ENCODE data around the gene HECTD4. TPM values are rescaled to one million over a fixed set of nuclear protein-coding genes. Genes with fewer than 3 reads are reported as not detected.

HECTD4 gene
- total and polyA plus RNA-seq, 9 of the 15 experiments (the other 6 are each of a cell fraction or from before 2014, with no cell fraction given) = 3.5 to 33.3 (median 13.5) TPM

DNA sequence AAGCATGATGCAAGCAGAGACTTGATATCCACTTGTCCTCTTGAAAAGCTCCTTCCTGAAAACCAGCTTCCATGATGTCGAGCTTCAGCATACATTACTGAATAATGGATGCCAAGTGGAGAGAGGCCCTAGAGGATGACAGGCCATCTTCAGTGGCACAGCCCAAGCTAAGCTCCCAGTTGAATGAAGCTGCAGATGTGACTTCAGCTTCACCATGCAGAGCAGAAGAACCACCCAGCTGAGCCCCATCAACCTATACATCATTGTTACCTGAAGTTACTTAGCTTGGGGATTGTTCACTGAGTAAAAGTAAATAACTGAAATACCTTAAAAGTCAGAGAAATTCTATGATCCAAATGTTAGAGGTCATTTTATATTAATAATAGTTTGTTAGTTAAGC lies 93.6 kb downstream of the HECTD4 start (continued):
- TF ChIP-seq, protein P1, sequence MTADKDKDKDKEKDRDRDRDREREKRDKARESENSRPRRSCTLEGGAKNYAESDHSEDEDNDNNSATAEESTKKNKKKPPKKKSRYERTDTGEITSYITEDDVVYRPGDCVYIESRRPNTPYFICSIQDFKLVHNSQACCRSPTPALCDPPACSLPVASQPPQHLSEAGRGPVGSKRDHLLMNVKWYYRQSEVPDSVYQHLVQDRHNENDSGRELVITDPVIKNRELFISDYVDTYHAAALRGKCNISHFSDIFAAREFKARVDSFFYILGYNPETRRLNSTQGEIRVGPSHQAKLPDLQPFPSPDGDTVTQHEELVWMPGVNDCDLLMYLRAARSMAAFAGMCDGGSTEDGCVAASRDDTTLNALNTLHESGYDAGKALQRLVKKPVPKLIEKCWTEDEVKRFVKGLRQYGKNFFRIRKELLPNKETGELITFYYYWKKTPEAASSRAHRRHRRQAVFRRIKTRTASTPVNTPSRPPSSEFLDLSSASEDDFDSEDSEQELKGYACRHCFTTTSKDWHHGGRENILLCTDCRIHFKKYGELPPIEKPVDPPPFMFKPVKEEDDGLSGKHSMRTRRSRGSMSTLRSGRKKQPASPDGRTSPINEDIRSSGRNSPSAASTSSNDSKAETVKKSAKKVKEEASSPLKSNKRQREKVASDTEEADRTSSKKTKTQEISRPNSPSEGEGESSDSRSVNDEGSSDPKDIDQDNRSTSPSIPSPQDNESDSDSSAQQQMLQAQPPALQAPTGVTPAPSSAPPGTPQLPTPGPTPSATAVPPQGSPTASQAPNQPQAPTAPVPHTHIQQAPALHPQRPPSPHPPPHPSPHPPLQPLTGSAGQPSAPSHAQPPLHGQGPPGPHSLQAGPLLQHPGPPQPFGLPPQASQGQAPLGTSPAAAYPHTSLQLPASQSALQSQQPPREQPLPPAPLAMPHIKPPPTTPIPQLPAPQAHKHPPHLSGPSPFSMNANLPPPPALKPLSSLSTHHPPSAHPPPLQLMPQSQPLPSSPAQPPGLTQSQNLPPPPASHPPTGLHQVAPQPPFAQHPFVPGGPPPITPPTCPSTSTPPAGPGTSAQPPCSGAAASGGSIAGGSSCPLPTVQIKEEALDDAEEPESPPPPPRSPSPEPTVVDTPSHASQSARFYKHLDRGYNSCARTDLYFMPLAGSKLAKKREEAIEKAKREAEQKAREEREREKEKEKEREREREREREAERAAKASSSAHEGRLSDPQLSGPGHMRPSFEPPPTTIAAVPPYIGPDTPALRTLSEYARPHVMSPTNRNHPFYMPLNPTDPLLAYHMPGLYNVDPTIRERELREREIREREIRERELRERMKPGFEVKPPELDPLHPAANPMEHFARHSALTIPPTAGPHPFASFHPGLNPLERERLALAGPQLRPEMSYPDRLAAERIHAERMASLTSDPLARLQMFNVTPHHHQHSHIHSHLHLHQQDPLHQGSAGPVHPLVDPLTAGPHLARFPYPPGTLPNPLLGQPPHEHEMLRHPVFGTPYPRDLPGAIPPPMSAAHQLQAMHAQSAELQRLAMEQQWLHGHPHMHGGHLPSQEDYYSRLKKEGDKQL (CRISPR knock-in tag; IDR thresholded peaks at IDR 0.05; ENCODE audit: borderline replicate concordance) = no peak
- TF ChIP-seq, protein P2, sequence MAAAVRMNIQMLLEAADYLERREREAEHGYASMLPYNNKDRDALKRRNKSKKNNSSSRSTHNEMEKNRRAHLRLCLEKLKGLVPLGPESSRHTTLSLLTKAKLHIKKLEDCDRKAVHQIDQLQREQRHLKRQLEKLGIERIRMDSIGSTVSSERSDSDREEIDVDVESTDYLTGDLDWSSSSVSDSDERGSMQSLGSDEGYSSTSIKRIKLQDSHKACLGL (CRISPR knock-in tag; IDR thresholded peaks at IDR 0.05; ENCODE audit: borderline replicate concordance, poor library complexity, severe bottlenecking) = no peak
- no peak for TF ChIP-seq THRAP3 (IDR thresholded peaks at IDR 0.05; ENCODE audit: borderline replicate concordance)
- no peak for TF ChIP-seq KHSRP (IDR thresholded peaks at IDR 0.05)
- TF ChIP-seq, protein P3, sequence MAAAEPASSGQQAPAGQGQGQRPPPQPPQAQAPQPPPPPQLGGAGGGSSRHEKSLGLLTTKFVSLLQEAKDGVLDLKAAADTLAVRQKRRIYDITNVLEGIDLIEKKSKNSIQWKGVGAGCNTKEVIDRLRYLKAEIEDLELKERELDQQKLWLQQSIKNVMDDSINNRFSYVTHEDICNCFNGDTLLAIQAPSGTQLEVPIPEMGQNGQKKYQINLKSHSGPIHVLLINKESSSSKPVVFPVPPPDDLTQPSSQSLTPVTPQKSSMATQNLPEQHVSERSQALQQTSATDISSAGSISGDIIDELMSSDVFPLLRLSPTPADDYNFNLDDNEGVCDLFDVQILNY (CRISPR knock-in tag; IDR thresholded peaks at IDR 0.05) = no peak
- TF ChIP-seq ZNF668 (CRISPR knock-in tag; IDR thresholded peaks at IDR 0.05) = no peak
- TF ChIP-seq E2F3 (CRISPR knock-in tag; IDR thresholded peaks at IDR 0.05) = no peak
- TF ChIP-seq PYGO2 (tag; IDR thresholded peaks at IDR 0.05) = no peak
- TF ChIP-seq, protein P4, sequence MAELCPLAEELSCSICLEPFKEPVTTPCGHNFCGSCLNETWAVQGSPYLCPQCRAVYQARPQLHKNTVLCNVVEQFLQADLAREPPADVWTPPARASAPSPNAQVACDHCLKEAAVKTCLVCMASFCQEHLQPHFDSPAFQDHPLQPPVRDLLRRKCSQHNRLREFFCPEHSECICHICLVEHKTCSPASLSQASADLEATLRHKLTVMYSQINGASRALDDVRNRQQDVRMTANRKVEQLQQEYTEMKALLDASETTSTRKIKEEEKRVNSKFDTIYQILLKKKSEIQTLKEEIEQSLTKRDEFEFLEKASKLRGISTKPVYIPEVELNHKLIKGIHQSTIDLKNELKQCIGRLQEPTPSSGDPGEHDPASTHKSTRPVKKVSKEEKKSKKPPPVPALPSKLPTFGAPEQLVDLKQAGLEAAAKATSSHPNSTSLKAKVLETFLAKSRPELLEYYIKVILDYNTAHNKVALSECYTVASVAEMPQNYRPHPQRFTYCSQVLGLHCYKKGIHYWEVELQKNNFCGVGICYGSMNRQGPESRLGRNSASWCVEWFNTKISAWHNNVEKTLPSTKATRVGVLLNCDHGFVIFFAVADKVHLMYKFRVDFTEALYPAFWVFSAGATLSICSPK (IDR thresholded peaks at IDR 0.05; ENCODE audit: borderline replicate concordance) = no peak
- no peak for TF ChIP-seq ZNF707 (CRISPR knock-in tag; conservative IDR thresholded peaks at IDR 0.05)
- no peak for TF ChIP-seq ZBED1 (IDR thresholded peaks at IDR 0.05)
- TF ChIP-seq, protein P5, sequence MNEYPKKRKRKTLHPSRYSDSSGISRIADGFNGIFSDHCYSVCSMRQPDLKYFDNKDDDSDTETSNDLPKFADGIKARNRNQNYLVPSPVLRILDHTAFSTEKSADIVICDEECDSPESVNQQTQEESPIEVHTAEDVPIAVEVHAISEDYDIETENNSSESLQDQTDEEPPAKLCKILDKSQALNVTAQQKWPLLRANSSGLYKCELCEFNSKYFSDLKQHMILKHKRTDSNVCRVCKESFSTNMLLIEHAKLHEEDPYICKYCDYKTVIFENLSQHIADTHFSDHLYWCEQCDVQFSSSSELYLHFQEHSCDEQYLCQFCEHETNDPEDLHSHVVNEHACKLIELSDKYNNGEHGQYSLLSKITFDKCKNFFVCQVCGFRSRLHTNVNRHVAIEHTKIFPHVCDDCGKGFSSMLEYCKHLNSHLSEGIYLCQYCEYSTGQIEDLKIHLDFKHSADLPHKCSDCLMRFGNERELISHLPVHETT (CRISPR knock-in tag; conservative IDR thresholded peaks at IDR 0.05 in 1 of 2, IDR thresholded peaks at IDR 0.05 in 1 of 2) = no peak
- no peak for TF ChIP-seq GTF2E2 (tag; IDR thresholded peaks at IDR 0.05)
- TF ChIP-seq, protein P6, sequence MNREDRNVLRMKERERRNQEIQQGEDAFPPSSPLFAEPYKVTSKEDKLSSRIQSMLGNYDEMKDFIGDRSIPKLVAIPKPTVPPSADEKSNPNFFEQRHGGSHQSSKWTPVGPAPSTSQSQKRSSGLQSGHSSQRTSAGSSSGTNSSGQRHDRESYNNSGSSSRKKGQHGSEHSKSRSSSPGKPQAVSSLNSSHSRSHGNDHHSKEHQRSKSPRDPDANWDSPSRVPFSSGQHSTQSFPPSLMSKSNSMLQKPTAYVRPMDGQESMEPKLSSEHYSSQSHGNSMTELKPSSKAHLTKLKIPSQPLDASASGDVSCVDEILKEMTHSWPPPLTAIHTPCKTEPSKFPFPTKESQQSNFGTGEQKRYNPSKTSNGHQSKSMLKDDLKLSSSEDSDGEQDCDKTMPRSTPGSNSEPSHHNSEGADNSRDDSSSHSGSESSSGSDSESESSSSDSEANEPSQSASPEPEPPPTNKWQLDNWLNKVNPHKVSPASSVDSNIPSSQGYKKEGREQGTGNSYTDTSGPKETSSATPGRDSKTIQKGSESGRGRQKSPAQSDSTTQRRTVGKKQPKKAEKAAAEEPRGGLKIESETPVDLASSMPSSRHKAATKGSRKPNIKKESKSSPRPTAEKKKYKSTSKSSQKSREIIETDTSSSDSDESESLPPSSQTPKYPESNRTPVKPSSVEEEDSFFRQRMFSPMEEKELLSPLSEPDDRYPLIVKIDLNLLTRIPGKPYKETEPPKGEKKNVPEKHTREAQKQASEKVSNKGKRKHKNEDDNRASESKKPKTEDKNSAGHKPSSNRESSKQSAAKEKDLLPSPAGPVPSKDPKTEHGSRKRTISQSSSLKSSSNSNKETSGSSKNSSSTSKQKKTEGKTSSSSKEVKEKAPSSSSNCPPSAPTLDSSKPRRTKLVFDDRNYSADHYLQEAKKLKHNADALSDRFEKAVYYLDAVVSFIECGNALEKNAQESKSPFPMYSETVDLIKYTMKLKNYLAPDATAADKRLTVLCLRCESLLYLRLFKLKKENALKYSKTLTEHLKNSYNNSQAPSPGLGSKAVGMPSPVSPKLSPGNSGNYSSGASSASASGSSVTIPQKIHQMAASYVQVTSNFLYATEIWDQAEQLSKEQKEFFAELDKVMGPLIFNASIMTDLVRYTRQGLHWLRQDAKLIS (CRISPR knock-in tag; IDR thresholded peaks at IDR 0.05) = no peak

Measured in K562 (cell line).